Measurements from ENCODE around the gene MAN2A1.

DNA sequence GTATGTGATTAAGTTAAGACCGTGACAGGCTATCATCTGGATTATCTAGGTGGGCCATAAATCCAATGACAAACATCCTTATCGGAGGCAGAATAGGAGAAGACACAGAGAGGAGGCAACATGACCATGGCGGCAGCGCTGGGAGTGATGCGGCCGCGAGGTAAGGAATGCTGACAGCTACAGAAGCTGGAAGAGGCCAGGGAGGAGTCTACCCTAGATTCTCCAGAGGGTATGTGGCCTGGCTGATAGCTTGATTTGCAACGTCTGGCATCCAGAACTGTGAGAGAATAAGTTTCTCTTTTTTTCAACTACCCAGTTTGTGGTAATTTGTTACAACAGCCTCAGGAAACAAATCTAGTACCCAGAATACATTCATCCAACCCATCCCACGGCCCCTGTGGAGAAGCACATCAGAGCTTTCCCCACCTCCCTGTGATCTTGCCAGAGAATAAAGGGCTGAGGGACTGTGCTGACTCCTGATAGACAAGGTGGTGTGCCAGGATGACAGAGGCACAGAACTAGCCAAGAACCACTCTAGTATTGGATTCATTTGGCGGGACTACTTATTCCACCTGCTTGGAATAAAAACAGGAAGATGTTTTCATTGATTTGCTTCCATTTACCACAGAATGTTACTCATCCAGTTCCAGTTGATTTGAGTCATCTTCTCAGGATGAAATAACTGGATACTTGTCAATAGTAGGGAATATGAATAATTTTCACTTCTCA is 187.4 kb downstream of the MAN2A1 start:
- TF ChIP-seq, protein P1, sequence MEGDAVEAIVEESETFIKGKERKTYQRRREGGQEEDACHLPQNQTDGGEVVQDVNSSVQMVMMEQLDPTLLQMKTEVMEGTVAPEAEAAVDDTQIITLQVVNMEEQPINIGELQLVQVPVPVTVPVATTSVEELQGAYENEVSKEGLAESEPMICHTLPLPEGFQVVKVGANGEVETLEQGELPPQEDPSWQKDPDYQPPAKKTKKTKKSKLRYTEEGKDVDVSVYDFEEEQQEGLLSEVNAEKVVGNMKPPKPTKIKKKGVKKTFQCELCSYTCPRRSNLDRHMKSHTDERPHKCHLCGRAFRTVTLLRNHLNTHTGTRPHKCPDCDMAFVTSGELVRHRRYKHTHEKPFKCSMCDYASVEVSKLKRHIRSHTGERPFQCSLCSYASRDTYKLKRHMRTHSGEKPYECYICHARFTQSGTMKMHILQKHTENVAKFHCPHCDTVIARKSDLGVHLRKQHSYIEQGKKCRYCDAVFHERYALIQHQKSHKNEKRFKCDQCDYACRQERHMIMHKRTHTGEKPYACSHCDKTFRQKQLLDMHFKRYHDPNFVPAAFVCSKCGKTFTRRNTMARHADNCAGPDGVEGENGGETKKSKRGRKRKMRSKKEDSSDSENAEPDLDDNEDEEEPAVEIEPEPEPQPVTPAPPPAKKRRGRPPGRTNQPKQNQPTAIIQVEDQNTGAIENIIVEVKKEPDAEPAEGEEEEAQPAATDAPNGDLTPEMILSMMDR (IDR thresholded peaks at IDR 0.05; ENCODE audit: poor library complexity, severe bottlenecking): no peak
- TF ChIP-seq, protein P2, sequence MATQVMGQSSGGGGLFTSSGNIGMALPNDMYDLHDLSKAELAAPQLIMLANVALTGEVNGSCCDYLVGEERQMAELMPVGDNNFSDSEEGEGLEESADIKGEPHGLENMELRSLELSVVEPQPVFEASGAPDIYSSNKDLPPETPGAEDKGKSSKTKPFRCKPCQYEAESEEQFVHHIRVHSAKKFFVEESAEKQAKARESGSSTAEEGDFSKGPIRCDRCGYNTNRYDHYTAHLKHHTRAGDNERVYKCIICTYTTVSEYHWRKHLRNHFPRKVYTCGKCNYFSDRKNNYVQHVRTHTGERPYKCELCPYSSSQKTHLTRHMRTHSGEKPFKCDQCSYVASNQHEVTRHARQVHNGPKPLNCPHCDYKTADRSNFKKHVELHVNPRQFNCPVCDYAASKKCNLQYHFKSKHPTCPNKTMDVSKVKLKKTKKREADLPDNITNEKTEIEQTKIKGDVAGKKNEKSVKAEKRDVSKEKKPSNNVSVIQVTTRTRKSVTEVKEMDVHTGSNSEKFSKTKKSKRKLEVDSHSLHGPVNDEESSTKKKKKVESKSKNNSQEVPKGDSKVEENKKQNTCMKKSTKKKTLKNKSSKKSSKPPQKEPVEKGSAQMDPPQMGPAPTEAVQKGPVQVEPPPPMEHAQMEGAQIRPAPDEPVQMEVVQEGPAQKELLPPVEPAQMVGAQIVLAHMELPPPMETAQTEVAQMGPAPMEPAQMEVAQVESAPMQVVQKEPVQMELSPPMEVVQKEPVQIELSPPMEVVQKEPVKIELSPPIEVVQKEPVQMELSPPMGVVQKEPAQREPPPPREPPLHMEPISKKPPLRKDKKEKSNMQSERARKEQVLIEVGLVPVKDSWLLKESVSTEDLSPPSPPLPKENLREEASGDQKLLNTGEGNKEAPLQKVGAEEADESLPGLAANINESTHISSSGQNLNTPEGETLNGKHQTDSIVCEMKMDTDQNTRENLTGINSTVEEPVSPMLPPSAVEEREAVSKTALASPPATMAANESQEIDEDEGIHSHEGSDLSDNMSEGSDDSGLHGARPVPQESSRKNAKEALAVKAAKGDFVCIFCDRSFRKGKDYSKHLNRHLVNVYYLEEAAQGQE (IDR thresholded peaks at IDR 0.05; ENCODE audit: borderline replicate concordance): no peak

Measured in neural cell (in vitro differentiated cells).